H1 (cell line): ENCODE measurements around the gene GUCY2C. TPM values are rescaled to one million over a fixed set of nuclear protein-coding genes. Genes with fewer than 3 reads are reported as not detected.

Source experiments
- CTCF ChIA-PET: fragments of 300-600 bp; sonication (Branson Sonifier 250); formaldehyde crosslinking; loops from one replicate; lab custom pipeline; 2021; ENCODE audit not compliant: partially characterized antibody; lab: Charles Lee
- POLR2A ChIA-PET: fragments of 300-600 bp; sonication (Branson Sonifier 250); formaldehyde crosslinking; loops from one replicate; lab custom pipeline; 2021; ENCODE audit warnings: inconsistent platforms; ENCODE audit not compliant: partially characterized antibody; lab: Charles Lee
- DNase-seq, 2 experiments: peaks; one replicate each; pipeline versions ENCODE4 v3.0.0 to v3.0.0-alpha.2; 2010 to 2022; ENCODE audit warnings: low spot score in 2 of 2, low read depth in 1 of 2, mixed read lengths in 1 of 2
- FAIRE-seq: peaks from 2 replicates; lab custom pipeline; 2011; peaks lifted over from hg19 to GRCh38; lab: Jason Lieb, UNC
- H2AFZ ChIP-seq: 2 replicates; pipeline ENCODE4 v1.8.1; 2012; ENCODE audit warnings: low read length, inconsistent platforms
- H2AK5ac ChIP-seq: 2 replicates; pipeline ENCODE4 v1.6.1; 2013; ENCODE audit warnings: low read depth, low read length
- H2BK120ac ChIP-seq: replicated peaks from 2 replicates; pipeline ENCODE3; 2013; ENCODE audit warnings: low read depth, low read length, inconsistent platforms
- H2BK12ac ChIP-seq: 2 replicates; pipeline ENCODE4 v1.6.1; 2013; ENCODE audit warnings: low read depth, low read length
- H2BK15ac ChIP-seq: 2 replicates; pipeline ENCODE4 v1.6.1; 2013; ENCODE audit warnings: low read length
- H2BK20ac ChIP-seq: 2 replicates; pipeline ENCODE4 v1.6.1; 2013; ENCODE audit warnings: low read length
- H2BK5ac ChIP-seq: 2 replicates; pipeline ENCODE4 v1.6.1; 2013; ENCODE audit warnings: low read depth, low read length
- H3K14ac ChIP-seq: 2 replicates; pipeline ENCODE4 v1.6.1; 2013; ENCODE audit warnings: inconsistent platforms; ENCODE audit not compliant: insufficient read length
- H3K18ac ChIP-seq: 2 replicates; pipeline ENCODE4 v1.6.1; 2013; ENCODE audit warnings: low read length; ENCODE audit errors: extremely low read depth
- H3K23ac ChIP-seq: 2 replicates; pipeline ENCODE4 v1.6.1; 2013; ENCODE audit warnings: inconsistent platforms; ENCODE audit not compliant: insufficient read length
- H3K23me2 ChIP-seq: 2 replicates; pipeline ENCODE4 v1.6.1; 2013; ENCODE audit warnings: low read depth, low read length
- H3K27ac ChIP-seq: 2 replicates; pipeline ENCODE4 v1.6.1; 2011; ENCODE audit warnings: low read depth, low read length, inconsistent platforms
- H3K27me3 ChIP-seq, 4 experiments: replicated peaks in 1 of 4; 1 replicate in 1 of 4; 2 replicates in 3 of 4; pipeline versions ENCODE4 v1.6.1 to v1.8.1; 2011 to 2013; ENCODE audit warnings: low read length in 3 of 4, mild to moderate bottlenecking in 3 of 4, inconsistent platforms in 2 of 4, mixed read lengths in 2 of 4, moderate library complexity in 1 of 4; ENCODE audit not compliant: control insufficient read depth in 3 of 4, insufficient read depth in 3 of 4; ENCODE audit errors: extremely low read depth in 1 of 4
- H3K36me3 ChIP-seq, 4 experiments: 2 replicates each; pipeline versions ENCODE4 v1.6.1 to v1.8.1; 2011 to 2013; ENCODE audit warnings: mild to moderate bottlenecking in 4 of 4, low read length in 3 of 4, moderate library complexity in 2 of 4, control low read depth in 1 of 4, inconsistent platforms in 1 of 4; ENCODE audit not compliant: insufficient read depth in 4 of 4, control insufficient read depth in 2 of 4
- H3K4ac ChIP-seq: replicated peaks from 2 replicates; pipeline ENCODE3; 2013; ENCODE audit warnings: low read length, low read depth, mixed read lengths, inconsistent platforms; ENCODE audit not compliant: insufficient read length
- H3K4me1 ChIP-seq, 4 experiments: replicated peaks in 1 of 4; 1 replicate in 1 of 4; 2 replicates in 3 of 4; pipeline versions ENCODE4 v1.6.1 to v1.8.1; 2011 to 2013; ENCODE audit warnings: low read length in 3 of 4, inconsistent platforms in 2 of 4, mixed read lengths in 1 of 4; ENCODE audit not compliant: insufficient read depth in 4 of 4, control insufficient read depth in 3 of 4
- H3K4me2 ChIP-seq, 2 experiments: 2 replicates each; pipeline versions ENCODE4 v1.6.1 to v1.8.1; 2011 to 2013; ENCODE audit warnings: low read depth in 2 of 2, low read length in 2 of 2, control low read depth in 1 of 2, inconsistent platforms in 1 of 2, mild to moderate bottlenecking in 1 of 2; ENCODE audit not compliant: insufficient read depth in 1 of 2
- H3K4me3 ChIP-seq, 4 experiments: fragments of 200-600, 300-600 bp in 1 of 4; sonication (generic), shearing (Covaris generic), sonication (Bioruptor Twin) in 1 of 4; 2 replicates each; pipeline versions ENCODE4 v1.5.1 to v1.8.1; 2011 to 2016; ENCODE audit warnings: low read length in 4 of 4, low read depth in 3 of 4, control low read depth in 2 of 4, inconsistent platforms in 2 of 4, mild to moderate bottlenecking in 2 of 4, mixed read lengths in 1 of 4, moderate library complexity in 1 of 4; ENCODE audit not compliant: insufficient read depth in 2 of 4; ENCODE audit errors: extremely low read depth in 1 of 4
- H3K56ac ChIP-seq: replicated peaks from 2 replicates; pipeline ENCODE3; 2013; ENCODE audit warnings: low read depth, mild to moderate bottlenecking, mixed read lengths, low read length, inconsistent platforms; ENCODE audit not compliant: insufficient read length
- H3K79me1 ChIP-seq: 2 replicates; pipeline ENCODE4 v1.6.1; 2013; ENCODE audit warnings: low read depth, low read length, control low read depth
- H3K79me2 ChIP-seq, 2 experiments: 2 replicates each; pipeline versions ENCODE4 v1.6.1 to v1.8.1; 2012 to 2013; ENCODE audit warnings: low read length in 2 of 2, mild to moderate bottlenecking in 2 of 2, inconsistent platforms in 1 of 2; ENCODE audit not compliant: insufficient read depth in 2 of 2, control insufficient read depth in 1 of 2
- H3K9ac ChIP-seq, 4 experiments: replicated peaks in 1 of 4; 1 replicate in 1 of 4; 2 replicates in 3 of 4; pipeline versions ENCODE4 v1.6.1 to v1.8.1; 2011 to 2013; ENCODE audit warnings: low read depth in 3 of 4, low read length in 3 of 4, control low read depth in 2 of 4, mild to moderate bottlenecking in 2 of 4, moderate library complexity in 2 of 4, inconsistent platforms in 1 of 4; ENCODE audit errors: extremely low read depth in 1 of 4
- H3K9me3 ChIP-seq, 2 experiments: 2 replicates each; pipeline versions ENCODE4 v1.6.1 to v1.8.1; 2012 to 2013; ENCODE audit warnings: mild to moderate bottlenecking in 2 of 2, moderate library complexity in 2 of 2, control low read depth in 1 of 2, inconsistent platforms in 1 of 2, low read depth in 1 of 2, low read length in 1 of 2, mixed read lengths in 1 of 2; ENCODE audit not compliant: insufficient read depth in 2 of 2
- H4K20me1 ChIP-seq, 2 experiments: replicated peaks in 1 of 2; 2 replicates each; pipeline versions ENCODE3 to v1.8.1; 2011 to 2013; ENCODE audit warnings: inconsistent platforms in 2 of 2, low read length in 2 of 2, mild to moderate bottlenecking in 1 of 2; ENCODE audit not compliant: insufficient read depth in 2 of 2, control insufficient read depth in 1 of 2
- H4K5ac ChIP-seq: 2 replicates; pipeline ENCODE4 v1.6.1; 2013; ENCODE audit warnings: low read length, low read depth, mixed read lengths, inconsistent platforms; ENCODE audit not compliant: insufficient read length
- H4K8ac ChIP-seq: 2 replicates; pipeline ENCODE4 v1.8.0; 2013; ENCODE audit warnings: mild to moderate bottlenecking, moderate library complexity, low read length, inconsistent platforms; ENCODE audit not compliant: insufficient read depth; ENCODE audit errors: extremely low read depth
- H4K91ac ChIP-seq: replicated peaks from 2 replicates; pipeline ENCODE3; 2013; ENCODE audit warnings: low read length, mixed read lengths, inconsistent platforms; ENCODE audit not compliant: insufficient read length
- BCL11A ChIP-seq, 2 experiments: IDR thresholded peaks; one replicate each; pipeline ENCODE4 v1.6.1; 2011; ENCODE audit warnings: low read depth in 2 of 2, low read length in 2 of 2, mild to moderate bottlenecking in 2 of 2
- CHD1 ChIP-seq: IDR thresholded peaks from 2 replicates; pipeline ENCODE4 v1.6.1; 2012; ENCODE audit warnings: low read depth, low read length, improper control_type of control experiment
- CHD2 ChIP-seq: IDR thresholded peaks from 2 replicates; pipeline ENCODE4 v1.6.1; 2012; ENCODE audit warnings: low read length, improper control_type of control experiment
- EP300 ChIP-seq, 2 experiments: IDR thresholded peaks; 1 replicate in 1 of 2; 2 replicates in 1 of 2; pipeline ENCODE4 v1.6.1; 2011 to 2012; ENCODE audit warnings: low read depth in 2 of 2, low read length in 2 of 2, mild to moderate bottlenecking in 2 of 2, borderline replicate concordance in 1 of 2, inconsistent platforms in 1 of 2, moderate library complexity in 1 of 2
- JUN ChIP-seq: IDR thresholded peaks from 2 replicates; pipeline ENCODE4 v1.6.1; 2011; ENCODE audit warnings: low read depth, mild to moderate bottlenecking, improper control_type of control experiment, low read length
- KDM4A ChIP-seq: IDR thresholded peaks from one replicate; pipeline ENCODE4 v1.7.1; 2012; ENCODE audit warnings: low read depth, mild to moderate bottlenecking, moderate library complexity, low read length, inconsistent platforms; ENCODE audit not compliant: severe bottlenecking
- KDM5A ChIP-seq: fragments of 200-600 bp; IDR thresholded peaks from 2 replicates; pipeline ENCODE4 v1.7.1; 2012; ENCODE audit warnings: mild to moderate bottlenecking, low read length, inconsistent platforms, mixed read lengths
- POLR2A ChIP-seq, 2 experiments: IDR thresholded peaks; 1 replicate in 1 of 2; 2 replicates in 1 of 2; pipeline ENCODE4 v1.6.1; 2011; ENCODE audit warnings: low read depth in 2 of 2, low read length in 2 of 2, mild to moderate bottlenecking in 2 of 2; ENCODE audit errors: control extremely low read depth in 1 of 2
- POLR2AphosphoS5 ChIP-seq: IDR thresholded peaks from 2 replicates; pipeline ENCODE4 v1.6.1; 2011; ENCODE audit warnings: low read depth, low read length
- SAP30 ChIP-seq: fragments of 300-600 bp; sonication (generic); IDR thresholded peaks from 2 replicates; pipeline ENCODE4 v1.7.1; 2012; ENCODE audit warnings: low read length, moderate library complexity, mild to moderate bottlenecking, inconsistent platforms; ENCODE audit not compliant: insufficient read depth, insufficient replicate concordance
- SIX5 ChIP-seq: IDR thresholded peaks from 2 replicates; pipeline ENCODE4 v1.6.1; 2011; ENCODE audit warnings: mild to moderate bottlenecking, low read depth, low read length
- SP1 ChIP-seq: IDR thresholded peaks from 2 replicates; pipeline ENCODE4 v1.6.1; 2011; ENCODE audit warnings: low read depth, low read length
- SP2 ChIP-seq: IDR thresholded peaks from 2 replicates; pipeline ENCODE4 v1.6.1; 2012; ENCODE audit warnings: mild to moderate bottlenecking, low read length, inconsistent platforms
- TCF12 ChIP-seq: IDR thresholded peaks from 2 replicates; pipeline ENCODE4 v1.6.1; 2011; ENCODE audit warnings: low read depth, mild to moderate bottlenecking, low read length
- YY1 ChIP-seq: IDR thresholded peaks from 2 replicates; pipeline ENCODE4 v1.6.1; 2011; ENCODE audit warnings: low read depth, mild to moderate bottlenecking, low read length
- WGBS, 2 experiments: shearing (Covaris generic) in 1 of 2; methylation state at CpG; one replicate each; pipeline versions ENCODE4 v1.1.6 to v1.1.7; 2013 to 2015; ENCODE audit warnings: low lambda C conversion rate in 2 of 2, mixed read lengths in 2 of 2, inconsistent platforms in 1 of 2, low coverage in 1 of 2, missing lambda C conversion rate in 1 of 2; ENCODE audit not compliant: insufficient replicate concordance in 2 of 2, insufficient coverage in 1 of 2, insufficient read length in 1 of 2; ENCODE audit errors: extremely low coverage in 1 of 2, missing lambda C conversion rate in 1 of 2; 5-methylcytosine and 5-hydroxymethylcytosine counted together
- polyA plus RNA-seq, 7 experiments: library from polyadenylated mRNA; depleted of rRNA in 3 of 7; stranded (reverse) in 5 of 7; unstranded in 2 of 7; fragments of >200 nt in 5 of 7; fragments of 200-250 nt in 2 of 7; gene quantifications; 1 replicate in 5 of 7; 2 replicates in 1 of 7; 4 replicates in 1 of 7; pipeline versions ENCODE4 v1.2.1 to v1.2.3, GENCODE V29; 2011 to 2013; ENCODE audit warnings: missing spikeins in 2 of 7, mixed read lengths in 2 of 7
- total RNA-seq: library from RNA; stranded (reverse); fragmentation: NEBNext Ultra II Directional; extraction: Animal tissue kit (Norgen Biotek cat#: 25700); gene quantifications from 2 replicates; pipeline ENCODE4 v1.2.1, GENCODE V29; 2021

The GUCY2C gene
- total and polyA plus RNA-seq, 2 of the 8 experiments (the other 6 are each of a cell fraction or from before 2014, with no cell fraction given) = 1.9 to 3.2 TPM

- Histone ChIP-seq H3K9me3 (no peaks in the 10 kb centered on the region), H3K18ac (no peak overlapping the region), H2BK20ac (no peak overlapping the region), H2BK120ac (no peak overlapping the region), H2BK5ac (no peak overlapping the region), H3K23ac (no peak overlapping the region), H2AFZ (no peak overlapping the region), H3K4me2 (no peak overlapping the region), H2BK12ac (no peak overlapping the region), H2AK5ac (no peak overlapping the region), H3K4ac (no peak overlapping the region), H3K23me2 (no peaks in the 10 kb centered on the region), H3K9ac (no peak overlapping the region), H3K27me3 (no peaks in the 10 kb centered on the region; a peak in 2 of 7 replicates), H3K27ac (no peak overlapping the region), H3K79me1 (no peaks in the 10 kb centered on the region), H4K20me1 (peaks cover 4 to 9% of the 10 kb centered on the region in 2 experiments), H4K8ac (no peak overlapping the region), H3K79me2 (no peaks in the 10 kb centered on the region), H3K4me1 (no peaks in the 10 kb centered on the region; a peak in 1 of 7 replicates), H3K14ac (no peak overlapping the region), H3K36me3 (peaks cover 0 to 19% (median 6%) of the 10 kb centered on the region in 4 experiments; a peak in 4 of 8 replicates), H4K5ac (no peak overlapping the region), H2BK15ac (no peak overlapping the region), H3K4me3 (no peak overlapping the region), H3K56ac (no peak overlapping the region), H4K91ac (no peak overlapping the region)
- no peak for DNase-seq
- POLR2A ChIA-PET = interaction anchor here (2.3 to 12.8 kb wide), 4 partner anchors 10 to 77 kb away, joined by 9 to 167 read pairs (median 82); a partner anchor contains a TSS
- CTCF ChIA-PET = no interaction called here
- FAIRE-seq = no peak
- 97% methylated on average over 3 of the region's 3 CpGs; no CpG with 5 or more reads in 1 of the 2 experiments for WGBS, 2 experiments
- no peak for TF ChIP-seq SAP30
- no peak for TF ChIP-seq EP300 (IDR thresholded peaks at IDR 0.05; ENCODE audit: borderline replicate concordance in 1 of 2, low read depth in 2 of 2, low read length in 2 of 2)
- no peak for TF ChIP-seq SP1
- no peak for TF ChIP-seq KDM5A
- TF ChIP-seq SP2 = no peak
- TF ChIP-seq JUN = no peak
- TF ChIP-seq CHD1 = no peak
- no peak for TF ChIP-seq YY1
- no peak for TF ChIP-seq KDM4A
- no peak for TF ChIP-seq TCF12
- TF ChIP-seq SIX5 = no peak
- TF ChIP-seq POLR2AphosphoS5 = no peak
- TF ChIP-seq CHD2 = no peak
- no peak for TF ChIP-seq BCL11A (IDR thresholded peaks at IDR 0.05; ENCODE audit: low read depth in 2 of 2, low read length in 2 of 2)
- no peak for TF ChIP-seq POLR2A (IDR thresholded peaks at IDR 0.05; ENCODE audit: control extremely low read depth in 1 of 2, low read depth in 2 of 2, low read length in 2 of 2)
Observed at GRCh38 chr12:14694970-14695369, 1.4 kb downstream of the GUCY2C start.
